ENCODE data around the gene VTI1A. TPM values are rescaled to one million over a fixed set of nuclear protein-coding genes. Genes with fewer than 3 reads are reported as not detected.

The VTI1A gene
- total RNA-seq, 3 donors from 2014 or later = 53.7 to 65.6 (median 59.2) TPM

DNA sequence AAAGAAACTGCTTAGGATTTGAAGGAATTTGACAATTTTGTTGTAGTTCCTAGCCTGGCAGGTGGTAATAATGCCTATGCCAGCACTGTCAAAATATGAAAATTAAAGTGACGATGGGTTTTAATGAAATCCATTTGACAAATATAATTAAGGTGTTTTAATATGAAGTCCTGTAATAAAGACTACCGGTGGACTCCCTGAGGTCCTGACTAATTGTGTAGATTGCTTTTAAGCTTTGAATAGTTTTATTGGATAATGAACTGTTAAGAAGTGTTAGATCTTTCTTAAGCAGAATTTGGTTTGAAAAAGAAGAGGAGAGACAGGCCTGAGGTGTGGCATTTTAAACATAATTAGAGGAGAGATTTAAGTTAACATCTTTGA, 197.2 kb downstream of the VTI1A start:
- intact Hi-C loops (cut with DNase I; ENCODE audit: low total_unique reads) = no loop called here
- no peak overlapping the region for H3K27ac ChIP-seq

DNA sequence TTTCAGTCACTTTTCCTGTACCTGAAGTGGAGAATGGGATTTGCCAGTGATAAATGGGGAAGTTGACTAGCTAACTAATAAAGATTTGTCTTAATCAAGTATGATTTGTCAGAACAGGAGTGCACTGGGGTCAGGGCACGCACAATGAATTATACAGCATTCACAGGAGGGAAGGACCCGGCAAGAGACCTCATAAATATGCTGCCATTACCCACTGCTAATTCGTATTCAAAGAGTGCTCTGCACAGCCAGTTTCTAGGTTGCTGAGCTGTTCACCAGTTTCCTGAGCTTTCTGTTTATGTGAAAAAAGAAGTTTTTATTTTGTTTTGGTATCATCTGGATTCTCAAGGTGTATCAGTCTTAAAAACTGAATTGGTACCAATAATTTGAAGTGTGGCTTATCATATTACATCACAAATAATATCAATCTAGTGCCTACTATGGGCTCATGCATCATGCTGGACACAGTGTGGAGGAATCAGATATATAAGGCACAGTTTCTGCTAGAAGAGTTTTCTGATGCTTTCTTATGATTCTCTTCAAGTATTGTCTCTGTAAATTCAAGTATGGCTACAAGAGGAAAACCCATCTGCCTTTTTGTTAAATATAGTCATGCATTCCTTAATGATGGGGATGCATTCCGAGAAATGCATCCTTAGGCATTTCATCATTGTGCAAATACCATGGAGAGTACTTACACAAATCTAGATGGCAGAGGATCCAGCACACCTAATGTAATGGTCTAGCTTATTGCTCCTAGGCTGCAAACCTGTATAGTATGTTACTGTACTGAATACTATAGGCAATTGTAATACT, 202.2 kb downstream of the VTI1A start:
- Histone ChIP-seq H3K27ac (no peak overlapping the region), H3K27me3 (no peaks in the 10 kb centered on the region), H3K36me3 (no peaks in the 10 kb centered on the region), H3K4me1 (no peaks in the 10 kb centered on the region), H3K4me3 (no peak overlapping the region), H3K9me3 (no peaks in the 10 kb centered on the region)
- no peak for DNase-seq (ENCODE audit: low spot score in 2 of 2)
- TF ChIP-seq POLR2AphosphoS5 (IDR thresholded peaks at IDR 0.05) (no peak), POLR2A (IDR thresholded peaks at IDR 0.05) (no peak)
- TF ChIP-seq, protein P1, sequence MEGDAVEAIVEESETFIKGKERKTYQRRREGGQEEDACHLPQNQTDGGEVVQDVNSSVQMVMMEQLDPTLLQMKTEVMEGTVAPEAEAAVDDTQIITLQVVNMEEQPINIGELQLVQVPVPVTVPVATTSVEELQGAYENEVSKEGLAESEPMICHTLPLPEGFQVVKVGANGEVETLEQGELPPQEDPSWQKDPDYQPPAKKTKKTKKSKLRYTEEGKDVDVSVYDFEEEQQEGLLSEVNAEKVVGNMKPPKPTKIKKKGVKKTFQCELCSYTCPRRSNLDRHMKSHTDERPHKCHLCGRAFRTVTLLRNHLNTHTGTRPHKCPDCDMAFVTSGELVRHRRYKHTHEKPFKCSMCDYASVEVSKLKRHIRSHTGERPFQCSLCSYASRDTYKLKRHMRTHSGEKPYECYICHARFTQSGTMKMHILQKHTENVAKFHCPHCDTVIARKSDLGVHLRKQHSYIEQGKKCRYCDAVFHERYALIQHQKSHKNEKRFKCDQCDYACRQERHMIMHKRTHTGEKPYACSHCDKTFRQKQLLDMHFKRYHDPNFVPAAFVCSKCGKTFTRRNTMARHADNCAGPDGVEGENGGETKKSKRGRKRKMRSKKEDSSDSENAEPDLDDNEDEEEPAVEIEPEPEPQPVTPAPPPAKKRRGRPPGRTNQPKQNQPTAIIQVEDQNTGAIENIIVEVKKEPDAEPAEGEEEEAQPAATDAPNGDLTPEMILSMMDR (IDR thresholded peaks at IDR 0.05) = no peak
- intact Hi-C loops (cut with DNase I; ENCODE audit: low total_unique reads) = no loop called here

More for the DNA sequence above, 197.2 kb downstream of the VTI1A start:
- H3K9me3 ChIP-seq = no peaks in the 10 kb centered on the region
- DNase-seq (ENCODE audit: low spot score in 2 of 2) = no peak
- H3K4me1 ChIP-seq = no peaks in the 10 kb centered on the region
- H3K27me3 ChIP-seq = no peaks in the 10 kb centered on the region
- H3K36me3 ChIP-seq = no peaks in the 10 kb centered on the region
- no peak overlapping the region for H3K4me3 ChIP-seq
- TF ChIP-seq POLR2A (IDR thresholded peaks at IDR 0.05) (no peak), POLR2AphosphoS5 (IDR thresholded peaks at IDR 0.05) (no peak)
- TF ChIP-seq, protein P1 (IDR thresholded peaks at IDR 0.05) = no peak

DNA sequence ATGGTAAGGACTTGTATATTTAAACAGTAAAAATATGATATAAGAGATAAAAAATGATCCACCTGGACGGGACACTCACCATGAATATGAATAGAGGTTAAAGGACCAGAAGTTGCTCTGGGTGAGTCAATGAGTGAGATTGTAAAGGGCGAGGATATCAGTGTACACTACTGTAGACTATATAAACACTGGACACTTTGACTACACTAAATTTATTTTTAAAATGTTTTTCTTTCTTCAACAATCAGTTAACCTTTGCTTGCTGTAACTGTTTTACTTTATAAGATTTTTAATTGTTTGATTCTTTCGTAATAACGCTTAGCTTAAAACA, 202.8 kb downstream of the VTI1A start:
- Histone ChIP-seq H3K27ac (no peak overlapping the region), H3K36me3 (no peaks in the 10 kb centered on the region), H3K4me1 (no peaks in the 10 kb centered on the region), H3K4me3 (no peak overlapping the region), H3K9me3 (no peaks in the 10 kb centered on the region), H3K27me3 (no peaks in the 10 kb centered on the region)
- intact Hi-C loops (cut with DNase I; ENCODE audit: low total_unique reads) = no loop called here
- TF ChIP-seq POLR2A (IDR thresholded peaks at IDR 0.05) (no peak), POLR2AphosphoS5 (IDR thresholded peaks at IDR 0.05) (no peak)
- TF ChIP-seq, protein P1 (IDR thresholded peaks at IDR 0.05) = no peak
- no peak for DNase-seq (ENCODE audit: low spot score in 2 of 2)

DNA sequence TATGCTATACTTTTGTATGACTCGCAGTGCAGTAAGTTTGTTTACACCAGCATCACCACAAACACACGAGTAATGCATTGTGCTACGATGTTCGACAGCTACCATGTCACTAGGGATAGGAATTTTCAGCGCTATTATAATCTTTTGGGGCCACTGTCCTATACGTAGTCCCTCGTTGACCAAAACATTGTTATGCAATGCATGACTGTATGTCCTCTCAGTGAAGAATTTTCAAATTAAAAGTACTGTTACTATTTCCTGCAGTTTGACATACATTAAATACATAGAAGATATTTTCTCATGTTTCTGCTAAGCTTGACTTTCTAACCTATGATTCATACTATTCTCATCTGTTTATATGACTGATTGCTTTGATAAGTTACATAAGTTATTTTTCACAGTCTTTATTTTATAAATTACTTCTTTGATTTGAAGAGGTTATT, 203.6 kb downstream of the VTI1A start:
- no peak for DNase-seq (ENCODE audit: low spot score in 2 of 2)
- no peaks in the 10 kb centered on the region for H3K36me3 ChIP-seq
- intact Hi-C loops (cut with DNase I; ENCODE audit: low total_unique reads) = no loop called here
- no peaks in the 10 kb centered on the region for H3K9me3 ChIP-seq
- no peaks in the 10 kb centered on the region for H3K4me1 ChIP-seq
- TF ChIP-seq, protein P1 (IDR thresholded peaks at IDR 0.05) = no peak
- no peak for TF ChIP-seq POLR2A (IDR thresholded peaks at IDR 0.05)
- no peak for TF ChIP-seq POLR2AphosphoS5 (IDR thresholded peaks at IDR 0.05)
- H3K27me3 ChIP-seq = no peaks in the 10 kb centered on the region
- no peak overlapping the region for H3K4me3 ChIP-seq
- H3K27ac ChIP-seq = no peak overlapping the region

DNA sequence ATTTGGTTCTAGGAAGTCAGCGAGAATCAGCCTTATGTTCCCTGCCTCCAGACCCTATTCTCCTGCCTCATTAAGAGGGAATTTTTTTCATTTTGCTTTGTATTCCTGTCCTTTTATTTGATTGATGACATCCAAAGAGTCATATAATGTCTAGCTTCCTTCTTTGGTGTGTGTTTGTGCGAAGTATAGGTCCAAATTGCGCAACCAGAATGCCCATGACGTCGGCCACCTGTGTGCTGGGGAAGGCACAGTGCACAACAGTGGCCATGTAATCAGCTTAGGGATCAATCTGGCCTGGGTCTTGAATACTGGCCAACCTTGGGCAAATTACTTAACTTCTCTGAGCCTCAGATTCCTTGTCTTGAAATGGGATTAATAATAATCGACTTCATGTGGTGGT, 206.2 kb downstream of the VTI1A start:
- Histone ChIP-seq H3K27ac (no peak overlapping the region), H3K9me3 (no peaks in the 10 kb centered on the region), H3K4me3 (no peak overlapping the region), H3K4me1 (no peaks in the 10 kb centered on the region), H3K27me3 (no peaks in the 10 kb centered on the region), H3K36me3 (no peaks in the 10 kb centered on the region)
- DNase-seq (ENCODE audit: low spot score in 2 of 2) = no peak
- TF ChIP-seq POLR2A (IDR thresholded peaks at IDR 0.05) (no peak), POLR2AphosphoS5 (IDR thresholded peaks at IDR 0.05) (no peak)
- TF ChIP-seq, protein P1 (IDR thresholded peaks at IDR 0.05) = no peak
- intact Hi-C loops (cut with DNase I; ENCODE audit: low total_unique reads) = no loop called here

Data from breast epithelium (tissue), 4 donors.